AML-193 (cell line): ENCODE measurements around the gene CDC42EP1.
"Not testable (repeated sequence)": the region's sequence is repeated elsewhere in the genome, so short reads cannot be mapped to it uniquely, and the experiment has no call there.

Source experiments
- DNase-seq, 2 experiments: peaks; one replicate each; lab custom pipeline; 2025; lab: John Stamatoyannopoulos, UW

CDC42EP1 gene

DNA sequence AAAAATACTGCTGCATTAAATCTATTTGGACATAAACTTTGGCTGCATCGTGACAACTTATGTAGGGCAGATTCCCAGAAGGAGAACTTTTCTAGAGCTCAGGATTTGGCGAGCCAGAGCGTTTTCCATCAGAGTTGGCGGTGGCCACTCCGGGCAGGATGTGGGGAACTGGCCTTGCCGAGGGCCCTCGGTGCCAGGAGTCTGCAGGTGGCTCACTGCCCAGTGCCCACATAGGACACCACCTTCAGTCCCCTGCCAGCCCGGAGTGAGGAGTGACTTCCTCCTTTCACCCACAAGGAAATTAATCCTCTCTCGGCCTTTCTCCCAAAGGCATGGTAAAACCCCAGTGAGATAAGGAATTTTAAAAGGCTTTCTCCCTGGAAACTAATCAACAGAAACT lies 21.2 kb downstream of the CDC42EP1 start:
- no peak for DNase-seq

DNA sequence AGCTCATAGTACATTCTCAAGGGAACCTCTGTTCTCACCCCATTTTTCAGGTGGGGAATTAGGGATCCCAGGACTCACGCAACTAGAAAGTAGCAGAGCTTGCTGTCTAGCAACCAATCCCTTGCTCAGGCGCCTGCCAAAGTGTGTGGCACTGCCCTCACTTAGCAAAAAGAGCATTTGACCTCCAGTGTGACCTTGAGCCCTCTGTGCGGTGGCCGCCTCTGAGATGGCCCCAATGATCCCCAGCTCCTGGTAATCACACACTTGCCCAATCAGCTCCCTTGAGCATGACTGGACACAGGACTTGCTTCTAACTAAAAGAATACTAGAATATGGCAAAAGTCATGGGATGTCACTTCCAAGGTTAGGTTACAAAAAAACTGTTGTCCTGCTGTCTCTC lies 22.2 kb downstream of the CDC42EP1 start:
- DNase-seq: no peak

DNA sequence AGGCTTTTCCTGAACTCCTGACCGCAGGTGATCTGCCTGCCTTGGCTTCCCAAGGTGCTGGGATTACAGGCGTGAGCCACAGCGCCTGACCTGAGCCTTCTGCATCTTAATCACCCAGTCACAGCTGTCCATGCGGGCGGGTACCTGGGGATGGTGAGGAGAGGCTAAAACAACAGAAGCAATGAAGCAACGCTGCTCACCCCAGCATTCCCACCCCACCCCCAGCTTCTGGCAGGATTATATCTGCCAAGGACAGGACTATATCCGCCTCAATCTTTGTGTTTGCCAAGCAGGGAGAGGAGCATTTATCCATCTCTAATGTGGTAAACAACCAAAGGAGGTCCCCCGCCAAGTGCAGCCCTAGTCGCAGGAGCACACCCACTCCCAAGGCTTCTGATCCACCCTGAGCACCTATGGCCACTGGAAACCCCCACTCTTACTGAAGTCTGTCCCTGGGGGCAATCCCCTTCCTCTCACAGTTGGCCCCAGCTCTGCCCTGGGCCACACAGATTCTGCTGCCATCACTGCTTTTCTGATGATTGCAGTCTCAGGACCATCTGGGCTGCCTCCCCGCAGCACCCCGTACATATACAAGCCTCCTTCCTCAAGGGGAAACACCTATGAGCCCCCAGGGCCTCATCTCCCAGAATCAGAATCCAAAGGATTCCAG lies 28.4 kb downstream of the CDC42EP1 start:
- DNase-seq: no peak

DNA sequence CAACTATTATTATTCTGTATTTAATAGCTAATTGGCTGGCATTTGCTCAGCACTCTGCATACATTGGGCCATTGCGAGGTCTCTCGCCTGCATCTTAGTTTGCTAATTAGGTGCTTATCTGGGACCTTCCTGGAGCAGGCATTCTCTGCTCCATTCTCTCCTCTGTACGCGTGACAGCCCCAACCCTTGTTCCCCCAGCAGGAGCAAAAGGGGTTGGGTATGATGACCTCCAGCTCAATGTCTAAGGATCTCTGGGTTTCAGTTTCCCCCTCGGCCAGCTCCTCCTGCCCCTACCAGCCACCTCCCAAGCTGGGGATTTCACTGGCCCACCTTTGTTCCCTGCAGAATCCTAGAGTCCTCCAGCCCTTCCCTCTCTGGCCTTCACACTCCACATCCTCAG lies 29.4 kb downstream of the CDC42EP1 start:
- DNase-seq: no peak

DNA sequence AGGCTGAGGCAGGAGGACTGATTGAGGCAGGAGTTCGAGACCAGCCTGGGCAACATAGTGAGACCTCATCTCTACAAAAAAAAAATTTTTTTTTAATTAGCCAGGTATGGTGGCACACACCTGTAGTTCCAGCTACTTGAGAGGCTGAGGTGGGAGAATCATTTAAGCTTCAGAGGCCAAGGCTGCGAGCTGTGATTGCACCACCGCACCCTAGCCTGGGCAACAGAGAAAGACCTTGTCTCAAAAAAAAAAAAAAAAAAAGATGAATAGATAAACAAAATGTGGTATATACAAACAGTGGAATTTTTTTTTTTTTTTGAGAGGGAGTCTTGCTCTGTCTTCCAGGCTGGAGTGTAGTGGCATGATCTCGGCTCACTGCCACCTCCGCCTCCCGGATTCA lies 30.8 kb downstream of the CDC42EP1 start:
- not testable (repeated sequence) for DNase-seq

DNA sequence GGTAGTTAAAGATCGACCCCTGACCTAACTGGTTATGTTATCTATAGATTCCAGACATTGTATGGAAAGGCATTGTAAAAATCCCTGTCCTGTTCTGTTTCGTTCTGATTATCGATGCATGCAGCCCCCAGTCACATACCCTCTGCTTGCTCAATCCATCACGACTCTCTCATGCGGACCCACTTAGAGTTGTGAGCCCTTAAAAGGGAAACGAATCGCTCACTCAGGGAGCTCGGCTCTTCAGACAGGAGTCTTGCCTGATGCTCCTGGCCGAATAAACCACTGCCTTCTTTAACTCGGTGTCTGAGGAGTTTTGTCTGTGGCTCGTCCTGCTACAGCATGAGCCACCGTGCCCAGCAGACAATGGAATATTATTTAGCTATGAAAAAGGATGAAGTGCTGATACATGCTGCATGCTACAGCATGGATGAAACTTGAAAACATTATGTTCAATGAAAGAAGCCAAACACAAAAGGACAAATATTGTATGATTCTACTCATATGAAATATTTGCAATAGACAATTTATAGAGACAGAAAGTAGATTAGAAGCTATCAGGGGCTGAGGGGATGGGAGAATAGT lies 31.6 kb downstream of the CDC42EP1 start:
- no peak for DNase-seq

DNA sequence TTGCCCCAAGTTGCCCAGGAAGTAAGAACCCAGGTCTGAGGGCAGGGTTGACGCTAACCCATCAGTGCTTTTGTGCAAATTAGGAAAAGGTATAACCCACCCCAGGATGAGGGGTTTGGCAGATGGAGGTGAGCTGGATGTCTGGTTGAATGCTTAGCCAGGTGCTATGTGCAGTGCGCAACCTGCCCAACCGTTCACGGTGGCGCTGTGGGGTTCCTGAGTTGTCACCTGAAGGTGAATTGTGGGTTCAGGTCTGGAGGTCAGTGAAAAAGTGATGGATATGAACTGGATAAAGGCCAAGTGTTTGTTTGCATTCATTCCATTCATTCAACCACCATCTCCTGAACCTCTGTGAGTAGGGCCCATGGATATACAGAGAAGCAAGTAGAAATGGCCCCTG lies 34.0 kb downstream of the CDC42EP1 start:
- DNase-seq: no peak

DNA sequence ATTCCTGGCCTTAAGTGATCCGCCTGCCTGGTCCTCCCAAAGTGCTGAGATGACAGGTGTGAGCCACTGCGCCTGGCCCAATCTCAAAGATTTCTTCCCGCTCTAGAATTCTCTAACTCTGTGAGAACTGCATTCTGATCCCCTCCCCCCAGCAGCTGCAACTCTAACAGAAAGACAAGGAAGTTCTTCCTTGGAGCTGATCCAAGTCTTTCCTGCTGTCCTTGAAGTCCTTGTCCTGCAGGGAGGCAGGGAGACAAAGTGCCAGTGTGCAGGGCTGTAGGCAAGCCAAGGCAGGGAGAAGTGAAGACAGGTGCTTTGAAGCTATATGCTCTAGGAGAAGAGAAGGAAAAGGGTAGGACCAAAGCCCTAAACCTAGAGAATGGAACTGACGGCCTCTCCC lies 38.9 kb downstream of the CDC42EP1 start:
- DNase-seq: no peak

DNA sequence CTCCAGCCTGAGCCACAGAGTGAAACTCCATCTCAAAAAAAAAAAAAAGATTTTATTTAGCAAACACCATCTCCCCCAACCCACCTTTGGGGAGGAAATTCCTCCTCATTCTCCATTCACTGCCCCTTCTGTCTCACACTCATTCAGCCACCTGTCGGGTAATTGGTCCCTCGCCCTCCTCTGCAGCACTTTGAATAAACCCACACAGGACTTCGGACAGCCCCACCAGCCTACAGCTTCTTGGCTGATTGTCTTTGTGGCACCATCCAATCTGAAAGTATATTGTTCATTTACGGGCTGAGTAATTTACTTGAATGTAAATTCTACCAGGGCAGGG lies 40.9 kb downstream of the CDC42EP1 start:
- no peak for DNase-seq

DNA sequence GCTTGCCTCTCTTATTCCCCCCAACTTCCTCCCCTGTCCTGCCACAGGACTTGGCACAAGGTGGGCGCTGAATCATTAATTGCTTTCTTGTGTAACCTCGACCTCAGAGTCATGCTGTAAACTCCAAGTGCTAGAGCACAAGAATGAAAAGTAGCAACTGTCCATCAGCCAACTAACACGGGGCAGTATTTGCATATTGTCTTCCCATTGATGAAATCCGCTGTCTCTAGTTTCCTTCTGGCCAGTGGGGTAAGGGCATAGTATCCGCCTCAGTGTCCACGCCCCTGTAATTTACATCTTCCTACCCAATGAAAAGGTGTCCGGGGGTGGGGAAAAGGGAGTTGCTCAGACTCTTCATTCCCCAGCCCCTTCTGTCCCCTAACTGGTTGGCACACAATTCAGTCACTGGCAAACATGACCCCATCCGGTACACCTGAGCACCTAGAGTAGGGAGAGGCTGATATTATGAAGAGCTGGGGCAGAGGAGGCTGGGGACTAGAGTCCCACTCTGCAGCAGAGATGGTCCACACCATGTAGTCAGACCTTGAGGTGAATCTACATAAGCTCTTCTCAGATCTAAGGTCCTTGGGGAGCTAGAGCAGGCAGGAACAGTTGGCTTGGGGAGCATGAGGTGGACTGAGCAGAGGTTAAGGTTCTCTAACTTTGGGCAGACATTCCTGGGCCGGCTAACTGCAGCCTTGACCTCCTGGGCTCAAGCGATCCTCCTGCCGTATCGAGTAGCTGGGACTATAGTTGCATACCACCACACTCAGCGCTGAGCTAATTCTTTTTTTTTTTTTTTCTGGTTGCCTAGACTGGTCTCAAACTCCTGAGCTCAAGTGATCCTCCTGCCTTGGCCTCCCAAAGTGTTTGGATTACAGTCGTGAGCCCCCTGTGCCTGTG lies 41.5 kb downstream of the CDC42EP1 start:
- peak in 1 of 2 experiments; percentile 20 for DNase-seq

DNA sequence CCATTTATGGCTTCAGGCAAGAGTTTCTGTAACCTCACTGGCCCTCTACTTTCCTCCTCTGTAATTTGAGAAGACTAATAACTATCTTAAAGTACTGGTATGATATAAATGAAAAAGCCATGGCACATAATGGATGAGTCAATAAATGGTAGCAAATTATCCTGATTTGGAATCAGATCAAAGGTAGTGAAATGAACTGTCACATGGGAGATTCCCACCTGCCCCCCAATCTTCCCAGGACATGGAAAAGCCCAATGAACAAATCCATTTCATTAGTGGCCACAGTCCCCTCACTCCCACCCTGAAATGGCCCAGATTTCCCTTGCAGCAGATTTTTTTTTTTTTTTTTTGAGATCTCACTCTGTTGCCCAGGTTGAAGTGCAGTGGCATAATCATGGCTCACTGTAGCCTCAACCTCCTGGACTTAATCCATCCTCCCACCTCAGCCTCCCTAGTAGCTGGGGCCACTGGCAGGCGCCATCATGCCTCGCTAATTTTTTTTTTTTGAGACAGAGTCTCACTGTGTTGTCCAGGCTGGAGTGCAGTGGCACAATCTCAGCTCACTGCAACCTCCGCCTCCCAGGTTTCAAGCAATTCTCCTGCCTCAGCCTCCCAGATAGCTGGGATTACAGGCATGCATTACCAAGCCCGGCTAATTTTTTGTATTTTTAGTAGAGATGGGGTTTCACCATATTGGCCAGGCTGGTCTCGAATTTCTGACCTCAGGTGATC lies 42.4 kb downstream of the CDC42EP1 start:
- DNase-seq: not testable (repeated sequence)

DNA sequence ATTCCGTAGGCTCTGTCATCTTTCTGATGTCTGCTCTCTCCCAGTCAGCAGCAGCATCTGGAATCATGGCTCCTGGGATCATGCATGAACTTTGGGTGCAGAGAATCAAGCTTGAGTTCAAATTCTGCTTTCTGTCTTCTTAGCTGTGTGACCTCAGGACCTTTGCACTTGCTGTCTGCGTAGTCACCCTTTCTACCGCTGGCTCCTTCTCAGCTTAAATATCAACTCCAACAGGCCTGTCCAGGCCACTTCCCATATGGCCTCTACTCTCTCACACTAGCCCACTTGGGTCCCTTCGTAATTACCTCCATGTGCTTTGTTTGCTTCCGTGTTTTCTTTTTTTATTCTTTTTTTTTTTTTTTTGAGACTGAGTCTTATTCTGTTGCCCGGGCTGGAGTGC lies 43.8 kb downstream of the CDC42EP1 start:
- no peak for DNase-seq

DNA sequence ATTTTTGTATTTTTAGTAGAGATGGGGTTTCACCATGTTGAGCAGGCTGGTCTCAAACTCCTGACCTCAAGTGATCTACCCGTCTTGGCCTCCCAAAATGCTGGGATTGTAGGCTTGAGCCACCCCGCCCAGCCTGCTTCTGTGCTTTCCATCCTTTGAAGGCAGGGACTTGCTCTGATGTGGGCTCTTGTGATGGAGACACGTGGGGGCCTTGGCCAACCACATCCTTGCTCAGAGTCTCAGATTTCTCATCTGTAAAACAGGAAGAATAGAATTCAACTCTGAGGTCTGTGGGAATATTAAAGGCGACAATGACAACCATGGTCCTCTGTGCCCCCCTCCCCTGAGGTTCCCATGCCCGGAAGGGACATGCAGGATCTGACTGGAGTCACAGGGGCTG lies 44.6 kb downstream of the CDC42EP1 start:
- DNase-seq: no peak

DNA sequence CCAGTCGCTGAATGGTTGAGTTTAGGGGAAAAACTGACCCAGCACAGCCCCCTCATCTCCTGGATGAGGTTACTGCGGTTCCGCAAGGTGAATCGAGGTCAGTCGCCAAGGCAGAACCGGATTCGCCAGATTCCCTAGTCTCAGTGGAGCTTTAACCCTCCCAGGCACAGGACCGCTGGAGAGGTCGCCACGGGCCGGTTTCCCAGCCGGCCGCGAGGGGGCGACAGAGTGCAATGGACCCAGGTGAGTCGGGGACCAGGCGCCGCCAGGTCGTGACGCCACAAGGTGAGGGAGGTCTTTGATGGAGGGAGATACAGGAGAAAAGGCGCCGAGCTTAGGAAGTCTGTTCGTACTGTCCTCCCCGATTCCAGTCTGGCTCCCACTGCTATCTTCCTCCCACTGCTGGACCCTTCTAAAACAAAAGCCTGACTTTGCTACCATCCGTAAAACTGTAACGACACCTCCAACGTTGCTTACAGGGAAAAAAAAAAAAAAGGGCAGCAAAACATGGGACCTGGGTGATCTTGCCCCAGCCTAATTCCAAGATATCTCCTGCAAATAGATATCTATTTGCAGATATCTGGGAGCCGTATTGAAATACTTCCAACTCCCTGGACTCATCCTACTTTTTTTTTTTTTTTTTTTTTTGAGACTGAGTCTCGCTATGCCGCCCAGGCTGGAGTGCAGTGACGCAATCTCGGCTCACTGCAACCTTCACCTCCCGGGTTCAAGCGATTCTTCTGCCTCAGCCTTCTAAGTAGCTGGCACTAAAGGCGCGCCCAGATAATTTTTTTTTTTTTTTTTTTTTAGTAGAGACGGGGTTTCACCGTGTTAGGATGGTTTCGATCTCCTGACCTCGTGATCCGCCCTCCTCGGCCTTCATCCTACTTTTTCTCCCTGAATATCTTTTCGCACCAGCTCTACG lies 47.0 kb downstream of the CDC42EP1 start:
- peak; percentile 29 to 37 for DNase-seq

DNA sequence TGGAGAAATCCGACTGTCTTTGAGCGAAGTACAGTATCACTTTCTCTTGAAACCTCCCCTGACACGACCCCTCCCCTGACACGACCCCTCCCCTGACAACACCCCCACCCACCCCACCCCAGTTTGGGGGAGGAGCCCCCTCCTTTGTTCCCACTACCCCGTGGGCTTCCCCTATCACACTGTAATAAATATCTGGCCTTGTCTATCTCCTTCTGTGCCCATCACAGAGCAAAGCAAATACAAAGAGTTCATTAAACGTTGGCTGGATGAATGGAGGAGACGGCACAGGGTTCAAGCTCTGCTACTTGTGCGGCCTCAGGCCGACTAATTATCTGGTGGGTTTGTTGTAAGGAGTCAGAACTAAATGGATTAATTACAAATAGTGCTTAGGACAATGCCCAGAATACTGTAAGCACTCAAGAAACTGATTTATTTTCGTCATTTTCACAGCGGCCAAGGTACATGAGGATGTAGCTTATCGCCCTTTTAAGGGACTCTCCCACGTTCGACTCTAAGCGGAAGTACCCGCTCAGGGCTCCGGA lies 47.7 kb downstream of the CDC42EP1 start:
- DNase-seq: no peak

DNA sequence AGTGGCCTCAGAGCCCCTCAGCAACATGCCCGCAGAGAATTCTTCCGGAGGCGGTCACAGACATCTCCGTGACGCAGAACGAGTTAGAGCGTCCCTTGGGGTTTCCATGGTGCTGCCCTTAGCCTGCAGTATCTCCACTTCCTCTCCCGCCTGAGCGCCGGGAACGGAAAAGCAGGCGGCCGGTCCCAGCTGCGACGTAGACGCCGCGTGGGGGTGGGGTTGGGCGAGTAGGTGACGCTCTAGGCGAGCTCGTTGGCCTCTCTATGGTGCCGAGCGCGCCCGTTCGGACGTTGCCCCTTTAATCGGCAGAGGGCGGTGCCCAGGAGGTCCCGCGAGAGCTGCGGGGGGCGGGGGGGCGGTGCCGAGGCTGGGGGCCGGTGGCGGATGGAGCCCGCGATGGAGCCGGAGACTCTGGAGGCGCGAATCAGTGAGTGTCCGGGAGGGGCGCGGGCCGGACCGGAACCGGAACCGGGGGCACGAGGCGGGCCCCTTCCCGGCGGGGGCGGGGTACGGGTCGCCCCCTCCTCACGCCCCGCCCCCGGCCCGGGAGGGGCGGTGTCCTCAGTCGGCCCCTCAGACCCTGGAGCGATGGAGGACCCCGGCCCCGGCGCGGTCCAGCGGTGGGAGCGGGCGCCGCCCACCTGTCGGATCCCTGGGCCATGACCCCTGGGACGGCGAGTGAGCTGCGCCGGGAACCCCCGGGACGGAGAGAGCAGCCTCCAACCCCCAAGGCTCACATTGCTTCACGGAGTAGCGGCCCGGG lies 48.4 kb downstream of the CDC42EP1 start, which contains the start of gene GGA1:
TSS of gene GGA1 (plus strand) at position 358 of the 763 bp plus-strand sequence. CDS start at position 385, 27 bp downstream.
- DNase-seq: peak; percentile 91 to 93

DNA sequence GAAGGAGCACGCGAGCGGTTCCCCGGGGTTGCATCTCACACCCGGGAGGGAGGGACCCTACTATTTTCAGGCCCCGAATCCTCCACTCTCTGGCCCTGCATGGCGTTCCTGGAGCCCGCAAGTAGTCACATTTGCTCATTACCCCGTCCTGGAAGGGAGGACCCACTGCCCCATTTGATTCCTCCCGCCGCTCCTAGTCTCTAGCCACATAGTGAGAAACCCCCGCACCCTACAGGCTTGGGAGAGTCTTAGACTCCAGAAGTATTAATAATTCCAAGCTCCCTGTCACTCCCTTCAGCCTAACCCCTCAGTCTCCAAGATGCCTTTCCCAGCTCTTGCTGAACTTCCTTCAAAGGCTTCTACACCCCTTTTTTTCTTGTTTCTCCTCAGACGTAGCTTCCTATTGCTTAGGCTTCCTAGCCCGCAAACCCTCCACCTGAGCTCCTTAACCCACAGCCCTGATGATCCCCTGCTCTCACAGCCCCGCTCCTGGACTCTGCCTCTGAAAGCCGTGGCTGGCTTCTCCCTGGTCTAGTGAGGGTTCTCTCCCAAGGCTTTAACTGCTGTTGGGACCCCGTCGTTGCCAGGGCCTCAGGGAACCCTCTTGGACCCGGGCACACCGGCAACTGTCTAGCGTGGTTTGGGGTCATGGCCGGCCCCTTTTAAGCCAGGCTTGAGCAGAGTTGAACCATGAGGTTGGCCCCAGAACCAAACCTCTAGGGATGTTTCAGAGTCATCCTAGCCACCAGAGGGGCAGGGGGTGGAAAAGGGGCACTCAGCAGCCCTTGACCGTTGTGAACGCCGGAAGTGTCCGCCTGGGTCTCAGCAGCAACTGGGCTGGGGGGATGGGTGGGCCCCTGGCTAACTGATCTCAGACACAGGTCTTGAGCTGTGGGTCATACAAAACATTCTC lies 49.2 kb downstream of the CDC42EP1 start:
- no peak for DNase-seq

DNA sequence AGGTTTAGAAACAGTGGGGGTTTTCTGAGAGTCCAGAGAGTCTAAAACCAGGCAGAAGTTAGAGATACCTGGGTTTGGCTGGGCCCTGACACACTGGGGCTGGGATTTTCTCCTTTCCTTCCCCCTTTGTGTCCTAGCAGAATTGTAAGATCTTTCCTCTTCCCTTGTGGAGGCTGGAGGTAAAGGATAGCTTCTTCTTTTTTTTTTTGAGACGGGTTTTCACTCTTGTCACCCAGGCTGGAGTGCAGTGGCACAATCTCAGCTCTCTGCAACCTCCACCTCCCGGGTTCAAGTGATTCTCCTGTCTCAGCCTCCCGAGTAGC lies 49.8 kb downstream of the CDC42EP1 start:
- not testable (repeated sequence) for DNase-seq

DNA sequence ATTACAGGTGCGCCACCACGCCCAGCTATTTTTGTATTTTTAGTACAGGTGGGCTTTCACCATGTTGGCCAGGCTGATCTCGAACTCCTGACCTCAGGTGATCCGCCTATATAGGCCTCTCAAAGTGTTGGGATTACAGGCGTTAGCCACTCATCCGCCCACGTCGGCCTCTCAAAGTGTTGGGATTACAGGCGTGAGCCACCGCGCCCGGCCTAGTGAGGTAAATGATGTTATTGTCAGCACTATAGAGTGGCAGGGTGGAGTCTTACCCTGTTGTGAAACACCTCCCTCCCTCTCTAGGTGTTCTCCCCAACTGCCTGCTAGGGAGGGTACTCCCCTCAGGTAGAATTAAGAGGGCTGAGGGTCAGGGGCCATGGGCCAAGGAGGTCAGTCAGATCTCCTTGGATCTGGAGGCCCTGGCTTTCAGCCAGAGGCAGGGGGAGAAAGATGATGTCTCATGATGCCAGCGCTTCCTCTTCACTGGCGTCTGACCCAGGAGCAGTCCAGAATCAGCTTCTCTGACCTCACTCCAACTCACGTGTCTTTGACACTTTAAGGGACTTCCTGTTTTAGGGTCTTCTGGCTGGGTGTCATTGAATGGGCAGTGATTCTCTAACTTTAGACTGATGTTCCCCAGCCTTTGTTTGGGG lies 50.3 kb downstream of the CDC42EP1 start:
- no peak for DNase-seq
